HG03378 (cell line): ENCODE data around the gene OTOG.
"Not testable (repeated sequence)": the region's sequence is repeated elsewhere in the genome, so short reads cannot be mapped to it uniquely, and the experiment has no call there.

Experiments used
- ATAC-seq: cut with Tn5 transposase; IDR thresholded peaks from one replicate; pipeline ENCODE4 v1.9.1; 2021; ENCODE audit warnings: mild to moderate bottlenecking, moderate library complexity; ENCODE audit not compliant: unreplicated experiment

OTOG gene

GRCh38 chr11:17622711-17623110, 75.7 kb downstream of the OTOG start:
- ATAC-seq, result not testable (repeated sequence)

GRCh38 chr11:17629113-17629512, 82.1 kb downstream of the OTOG start:
- ATAC-seq, result no peak

DNA sequence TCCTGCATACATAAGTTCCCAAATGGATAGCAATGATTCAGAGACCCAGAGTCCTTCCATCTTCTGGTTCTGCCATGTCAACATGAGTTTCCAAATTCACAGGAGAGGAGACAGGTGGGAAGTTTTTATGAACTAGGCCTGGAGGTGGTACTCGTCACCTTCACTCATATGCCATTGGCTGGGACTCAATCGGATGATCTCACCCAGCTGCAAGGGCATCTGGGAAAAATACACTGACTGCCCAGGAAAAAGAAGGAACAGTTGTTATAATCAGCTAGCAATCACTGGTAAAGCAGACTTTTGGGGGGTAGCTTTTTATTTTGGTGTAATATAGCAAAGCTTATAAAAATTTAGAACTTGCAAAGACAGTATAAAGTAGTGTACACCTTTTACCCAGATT, 83.9 kb downstream of the OTOG start:
- ATAC-seq, result no peak

DNA sequence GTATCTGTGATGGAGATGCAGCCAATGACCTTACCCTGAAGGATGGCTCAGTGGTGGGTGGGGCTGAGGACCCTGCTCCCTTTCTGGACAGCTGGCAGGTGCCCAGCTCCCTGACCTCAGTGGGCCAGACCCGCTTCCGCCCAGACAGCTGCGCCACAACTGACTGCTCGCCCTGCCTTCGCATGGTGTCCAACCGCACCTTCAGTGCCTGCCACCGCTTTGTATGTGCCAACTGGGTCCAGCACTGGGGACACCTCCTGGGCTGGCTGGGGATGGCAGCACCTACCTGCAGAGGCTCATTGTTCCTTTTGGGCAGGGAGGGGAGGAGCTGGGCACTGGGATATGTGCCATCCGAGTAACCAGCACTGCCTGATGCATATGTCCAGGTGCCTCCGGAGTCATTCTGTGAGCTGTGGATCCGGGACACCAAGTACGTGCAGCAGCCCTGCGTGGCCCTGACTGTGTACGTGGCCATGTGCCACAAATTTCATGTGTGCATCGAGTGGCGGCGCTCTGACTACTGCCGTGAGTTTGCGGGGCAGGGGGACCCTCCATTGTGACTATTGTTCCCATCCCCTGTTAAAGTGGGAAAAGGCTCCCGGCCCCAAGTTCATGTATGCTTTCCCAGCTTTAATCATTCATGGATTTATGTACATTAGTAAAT, 84.8 kb downstream of the OTOG start:
- no peak for ATAC-seq

GRCh38 chr11:17633279-17633986, 86.4 kb downstream of the OTOG start:
- no peak for ATAC-seq

DNA sequence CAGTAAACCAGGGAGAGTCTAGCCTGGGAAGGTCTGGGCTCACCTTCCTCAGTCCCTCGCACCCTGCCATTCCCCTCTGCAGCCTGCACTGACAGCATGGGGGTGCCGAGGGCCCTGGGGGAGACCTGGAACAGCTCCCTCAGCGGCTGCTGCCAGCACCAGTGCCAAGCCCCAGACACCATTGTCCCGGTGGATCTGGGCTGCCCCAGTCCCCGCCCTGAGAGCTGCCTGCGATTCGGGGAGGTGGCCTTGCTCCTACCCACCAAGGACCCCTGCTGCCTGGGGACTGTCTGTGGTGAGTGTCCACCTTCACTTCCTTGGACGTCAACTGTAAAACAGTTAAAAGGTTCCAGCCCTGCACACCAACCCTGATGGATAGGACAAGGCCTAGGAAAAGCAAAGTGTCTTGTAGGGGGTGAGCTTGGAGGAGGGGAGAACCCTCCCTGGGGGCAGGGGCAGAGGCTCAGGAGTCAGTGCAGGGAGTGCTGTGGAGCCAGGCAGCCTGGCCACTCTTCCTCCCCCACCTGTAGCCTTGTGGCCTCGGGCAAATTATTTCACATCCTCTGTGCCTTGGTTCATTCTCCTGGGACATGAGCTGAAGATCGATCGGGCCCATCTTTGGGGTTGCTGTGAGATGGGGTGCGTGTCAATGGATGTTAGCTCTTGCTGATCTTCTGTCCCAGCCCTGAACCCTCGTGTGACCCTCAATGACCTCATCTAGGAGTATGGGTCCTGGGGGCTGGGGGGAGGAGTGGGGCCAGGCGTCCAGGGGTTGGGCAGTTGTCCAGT, 87.1 kb downstream of the OTOG start:
- no peak for ATAC-seq

- ATAC-seq, result no peak
Observed at GRCh38 chr11:17634776-17635550, 87.9 kb downstream of the OTOG start.

- ATAC-seq, result no peak
Observed at GRCh38 chr11:17635551-17635938, 88.5 kb downstream of the OTOG start.

- no peak for ATAC-seq
Observed at GRCh38 chr11:17636721-17637120, 89.7 kb downstream of the OTOG start.

GRCh38 chr11:17637901-17638300, 90.8 kb downstream of the OTOG start:
- ATAC-seq, result no peak

- ATAC-seq, result no peak
Observed at GRCh38 chr11:17638311-17638710, 91.3 kb downstream of the OTOG start.

GRCh38 chr11:17639091-17639490, 92.0 kb downstream of the OTOG start:
- ATAC-seq, result no peak

DNA sequence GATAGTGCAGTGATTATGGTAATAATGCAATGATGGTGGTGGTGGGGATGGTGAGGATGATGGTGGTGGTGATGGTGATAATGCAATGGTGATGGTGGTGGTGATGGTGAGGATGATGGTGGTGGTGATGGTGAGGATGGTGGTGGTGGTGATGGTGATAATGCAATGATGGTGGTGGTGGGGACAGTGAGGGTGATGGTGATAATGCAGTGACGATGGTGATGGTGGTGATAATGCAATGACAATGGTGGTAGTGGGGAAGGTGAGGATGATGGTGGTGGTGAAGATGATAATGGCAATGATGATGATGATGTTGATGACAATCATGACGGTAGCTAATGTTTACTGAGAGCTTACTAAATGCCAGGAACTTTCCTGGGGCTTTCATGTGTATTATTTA, 92.7 kb downstream of the OTOG start:
- no peak for ATAC-seq

DNA sequence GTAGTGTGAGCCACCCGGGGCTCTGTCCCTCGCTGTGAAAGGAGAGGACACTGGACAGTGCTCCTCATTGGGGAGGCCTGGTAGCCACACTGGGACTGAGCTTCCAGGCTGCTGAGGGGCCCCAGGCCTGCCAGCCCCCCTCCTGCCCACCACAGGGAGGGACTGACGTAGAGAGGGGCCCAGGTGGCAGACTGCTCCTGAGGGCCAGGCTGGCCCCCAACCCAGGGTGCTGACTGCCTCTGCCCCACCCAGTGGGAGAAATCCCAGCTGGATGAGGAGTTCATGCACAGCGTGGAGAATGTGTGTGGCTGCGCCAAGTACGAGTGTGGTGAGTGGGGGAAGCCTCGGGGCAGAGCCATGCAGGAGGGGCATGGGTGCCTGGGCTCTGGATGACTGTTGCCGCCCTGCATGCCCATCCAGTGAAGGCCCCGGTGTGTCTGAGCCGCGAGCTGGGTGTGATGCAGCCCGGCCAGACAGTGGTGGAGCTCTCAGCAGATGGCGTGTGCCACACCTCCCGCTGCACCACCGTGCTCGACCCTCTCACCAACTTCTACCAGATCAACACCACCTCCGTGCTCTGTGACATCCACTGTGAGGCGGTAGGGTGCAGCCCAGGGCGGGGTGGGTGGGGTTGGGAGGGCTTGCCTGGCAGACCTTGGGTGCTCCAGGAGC, 93.6 kb downstream of the OTOG start:
- no peak for ATAC-seq

GRCh38 chr11:17641792-17642350, 94.8 kb downstream of the OTOG start:
- no peak for ATAC-seq

- no peak for ATAC-seq
Observed at GRCh38 chr11:17642370-17642769, 95.3 kb downstream of the OTOG start.

DNA sequence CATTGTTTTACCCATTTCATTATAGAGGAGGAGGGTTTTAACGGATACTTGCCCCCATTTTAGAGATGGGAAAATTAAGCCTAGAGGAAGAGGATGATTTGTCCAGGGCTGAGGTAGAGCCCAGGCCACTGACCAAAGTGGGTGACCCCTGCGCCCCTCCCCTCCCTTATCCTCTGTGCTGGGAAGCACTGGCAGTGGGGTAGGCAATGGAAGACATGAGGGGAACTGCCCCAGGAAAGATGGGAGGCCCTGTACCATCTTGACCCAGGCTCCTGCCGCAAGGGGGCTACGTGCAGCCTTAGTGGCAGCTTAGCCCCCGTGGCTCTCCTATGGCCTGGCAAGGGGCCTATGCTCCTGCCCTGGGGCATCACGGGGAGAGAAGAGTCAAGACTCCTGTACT, 95.9 kb downstream of the OTOG start:
- ATAC-seq, result no peak

- no peak for ATAC-seq
Observed at GRCh38 chr11:17643506-17644405, 96.7 kb downstream of the OTOG start.
